GM18502 (cell line): Measurements from ENCODE around the gene ZDHHC12.

Experiments
- ATAC-seq: cut with Tn5 transposase; IDR thresholded peaks from one replicate; pipeline ENCODE4 v1.9.1; 2021; ENCODE audit warnings: mild to moderate bottlenecking; ENCODE audit not compliant: unreplicated experiment, poor library complexity

Gene ZDHHC12, protein sequence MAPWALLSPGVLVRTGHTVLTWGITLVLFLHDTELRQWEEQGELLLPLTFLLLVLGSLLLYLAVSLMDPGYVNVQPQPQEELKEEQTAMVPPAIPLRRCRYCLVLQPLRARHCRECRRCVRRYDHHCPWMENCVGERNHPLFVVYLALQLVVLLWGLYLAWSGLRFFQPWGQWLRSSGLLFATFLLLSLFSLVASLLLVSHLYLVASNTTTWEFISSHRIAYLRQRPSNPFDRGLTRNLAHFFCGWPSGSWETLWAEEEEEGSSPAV

DNA sequence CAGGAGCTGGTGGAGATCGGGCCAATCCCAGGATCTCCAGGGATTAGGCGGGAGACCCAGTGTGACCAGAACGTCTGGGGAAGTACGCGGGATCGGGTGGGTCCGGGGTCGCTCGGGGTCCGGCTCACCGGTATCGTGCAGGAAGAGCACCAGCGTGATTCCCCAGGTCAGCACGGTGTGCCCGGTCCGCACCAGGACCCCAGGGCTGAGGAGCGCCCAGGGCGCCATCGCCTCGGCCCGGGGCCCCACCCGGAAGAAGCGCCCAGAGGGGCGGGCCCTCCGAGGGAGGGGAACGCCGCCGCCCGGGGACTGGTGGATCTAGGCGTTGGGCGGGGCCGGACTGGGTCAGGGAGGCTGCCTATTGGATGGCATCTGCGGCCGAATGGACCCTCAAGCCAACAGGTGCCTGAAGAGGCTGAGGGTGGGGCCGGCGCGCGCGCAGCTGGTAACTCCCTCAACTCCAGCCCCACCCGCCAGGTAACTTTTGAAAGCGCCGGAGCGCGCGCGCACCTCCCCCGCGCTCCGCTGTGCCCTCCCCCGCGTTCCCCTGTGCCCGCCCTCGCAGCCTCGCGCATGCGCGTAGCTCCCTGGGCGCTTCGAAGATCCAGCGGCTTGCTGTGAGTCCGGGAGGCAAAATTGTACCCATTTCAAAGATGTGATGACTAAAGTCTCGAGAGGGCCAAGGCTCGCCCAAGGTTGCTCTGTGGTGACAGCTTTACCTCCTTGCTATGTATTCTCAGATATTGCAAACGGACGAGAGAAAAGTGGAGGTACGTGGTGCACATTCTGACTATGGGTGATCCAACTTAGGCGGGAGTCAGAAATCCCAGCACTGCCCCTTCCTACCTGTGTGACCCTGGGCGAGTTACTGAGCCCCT, at the start of gene ZDHHC12:
Gene ZDHHC12 (minus strand): TSS at position 262 of the 878 bp plus-strand sequence. CDS start 34 bp downstream, at position 228.
- peak; percentile 95 for ATAC-seq

DNA sequence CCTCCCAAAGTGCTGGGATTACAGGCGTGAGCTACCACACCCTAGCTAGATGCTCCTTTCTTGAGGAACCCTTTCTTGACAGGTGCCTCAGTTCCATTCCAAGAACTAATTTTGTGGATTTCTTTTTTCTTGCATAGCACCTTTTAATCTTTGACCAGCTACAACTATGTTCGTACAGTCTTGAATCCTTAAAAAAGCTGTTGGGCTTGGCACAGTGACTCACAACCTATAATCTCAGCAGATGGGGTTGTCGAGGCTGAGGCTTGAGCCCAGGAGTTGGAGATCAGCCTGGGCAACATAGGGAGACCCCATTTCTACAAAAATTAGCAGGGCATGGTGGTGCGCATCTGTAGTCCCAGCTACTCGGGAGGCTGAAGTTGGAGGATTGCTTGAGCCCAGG, 49.1 kb upstream of the ZDHHC12 start:
- no peak for ATAC-seq

DNA sequence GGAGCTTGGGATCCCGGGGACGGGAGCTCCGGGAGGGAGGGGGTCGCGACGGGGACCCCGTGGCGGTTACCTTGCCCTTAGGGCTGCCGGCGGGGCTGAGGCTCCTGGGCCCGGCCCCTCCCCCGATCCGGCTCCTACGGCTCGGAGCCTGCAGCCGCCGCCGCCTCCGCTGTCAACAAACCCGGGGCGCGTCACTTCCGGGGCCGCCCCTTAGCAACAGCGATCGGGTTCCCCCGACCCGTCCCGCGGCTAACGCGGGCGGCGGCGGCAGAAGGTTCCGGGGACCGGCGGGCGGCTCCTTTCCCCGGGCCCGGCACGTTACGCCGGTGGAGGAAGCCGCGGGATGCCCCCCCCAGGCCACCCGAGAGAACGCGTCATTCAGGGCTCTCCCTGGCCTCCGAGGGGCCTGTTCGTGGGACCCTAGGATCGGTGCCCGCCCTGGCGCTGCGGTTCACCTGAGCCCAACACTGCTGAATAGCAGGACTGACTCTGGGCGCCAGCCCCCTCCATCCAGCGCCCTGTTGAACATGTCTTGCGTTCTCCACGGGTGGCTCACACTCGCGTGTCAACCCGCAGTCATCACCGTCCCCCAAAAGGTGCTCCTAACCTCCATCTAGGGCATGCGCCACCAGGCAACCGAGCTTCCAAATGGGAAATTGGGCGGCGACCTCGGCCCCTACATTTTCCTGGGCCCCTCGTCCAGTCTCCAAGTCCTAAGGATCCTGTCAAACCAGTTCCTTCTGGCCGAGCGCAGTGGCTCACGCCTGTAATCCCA, 48.0 kb upstream of the ZDHHC12 start, which contains the start of gene ZER1:
Gene ZER1 (minus strand): TSS at position 183 of the 775 bp plus-strand sequence. CDS start 16,362 bp downstream, outside the sequence.
- peak; percentile 89 for ATAC-seq

DNA sequence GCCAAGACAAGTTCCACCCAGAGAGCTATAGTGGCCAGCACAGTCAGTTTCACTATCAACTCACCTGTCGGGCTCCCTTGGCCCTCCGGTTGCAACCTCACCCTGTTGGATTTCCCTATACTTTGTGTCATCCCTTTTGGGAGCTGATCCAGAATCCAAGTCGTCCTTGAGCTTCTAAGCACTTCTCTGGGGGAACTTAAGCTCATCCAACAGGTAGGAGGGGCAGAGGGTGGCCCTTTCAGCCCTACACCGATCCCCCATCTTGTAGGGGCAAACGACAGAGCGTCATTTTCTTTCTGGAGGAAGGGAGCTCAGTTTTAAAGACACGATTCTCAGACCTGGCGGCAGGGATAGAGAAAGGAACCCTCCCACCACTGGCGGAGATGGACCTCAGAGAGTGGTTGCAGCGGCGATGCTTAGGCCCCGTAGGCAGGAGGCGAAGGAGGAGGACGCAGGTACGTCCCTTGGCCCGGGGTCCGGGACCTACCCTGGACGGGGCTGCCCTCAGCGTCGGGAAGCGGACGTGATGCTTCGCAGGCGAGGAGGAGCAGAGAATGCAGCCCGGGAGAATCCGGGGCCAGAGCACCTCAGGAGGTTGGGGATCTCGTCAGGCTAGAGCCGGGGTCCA, 47.3 kb upstream of the ZDHHC12 start:
- ATAC-seq, result peak; percentile 35

DNA sequence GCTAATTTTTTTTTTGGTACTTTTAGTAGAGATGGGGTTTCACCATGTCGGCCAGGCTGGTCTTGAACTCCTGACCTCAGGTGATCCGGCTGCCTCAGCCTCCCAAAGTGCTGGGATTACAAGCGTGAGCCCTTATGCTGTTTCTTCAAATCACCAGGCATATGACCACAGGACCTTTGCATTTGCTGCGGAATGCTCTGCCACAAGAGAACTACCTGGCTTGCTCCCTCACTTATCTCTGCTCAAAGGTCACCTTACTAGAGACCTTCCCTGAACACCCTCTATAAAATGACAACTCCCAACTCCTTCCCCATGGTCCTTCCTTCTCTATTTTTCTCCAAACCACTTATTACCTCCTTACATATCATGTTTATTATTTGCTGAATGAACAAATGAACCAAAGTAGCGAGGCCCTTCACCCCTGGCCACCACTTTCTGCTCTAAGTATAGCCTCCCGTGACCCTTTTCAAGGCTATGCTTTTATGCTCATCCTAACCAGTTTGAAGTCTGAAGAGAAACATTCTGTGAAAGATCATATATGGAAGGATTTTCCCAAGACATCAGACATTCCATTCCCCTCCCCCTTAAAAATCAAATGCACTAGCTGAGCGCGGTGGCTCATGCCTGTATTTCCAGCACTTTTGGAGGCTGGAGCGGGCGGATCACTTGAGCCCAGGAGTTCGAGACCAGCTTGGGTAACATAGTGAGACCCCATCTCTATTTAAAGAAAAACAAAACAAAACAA, 46.5 kb upstream of the ZDHHC12 start:
- ATAC-seq, result no peak

DNA sequence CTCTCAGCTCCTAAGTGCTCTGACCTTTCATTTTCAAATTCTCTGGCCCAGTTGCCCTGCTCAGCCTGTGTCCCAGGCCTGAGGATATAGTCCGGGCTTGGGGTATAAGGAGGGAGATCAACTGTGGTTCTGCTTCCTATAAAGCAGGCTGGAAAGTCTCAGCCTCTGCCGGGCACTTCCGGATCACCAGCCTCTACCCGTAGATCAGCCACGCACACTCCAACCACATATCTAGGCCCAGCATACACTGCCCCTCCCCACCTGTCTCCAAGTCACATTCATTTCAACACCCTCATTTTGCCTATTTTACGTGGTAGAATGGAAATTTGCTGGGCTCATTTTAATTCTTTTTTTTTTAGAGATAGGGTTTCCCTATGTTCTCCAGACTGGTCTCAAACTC, 44.7 kb upstream of the ZDHHC12 start:
- ATAC-seq, result no peak

DNA sequence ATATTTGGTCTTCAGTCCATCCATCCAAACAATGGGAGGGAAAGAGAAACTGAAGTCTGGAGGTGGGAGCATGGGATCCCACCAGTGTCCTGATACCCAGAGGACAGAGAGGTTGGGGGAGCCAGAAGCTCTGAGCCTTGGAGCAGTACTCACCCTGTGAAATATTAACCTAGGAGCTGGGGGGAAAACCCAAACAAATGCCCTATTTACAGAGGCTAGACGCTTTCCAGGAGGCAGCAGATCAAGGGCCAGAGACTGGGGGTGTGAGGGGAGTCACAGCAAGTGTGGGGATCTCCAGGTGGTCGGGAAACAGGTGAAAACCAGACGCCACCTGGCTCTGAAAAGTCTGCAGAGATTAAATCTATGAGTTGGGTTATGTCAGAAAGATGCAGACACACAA, 41.6 kb upstream of the ZDHHC12 start:
- ATAC-seq, result no peak

DNA sequence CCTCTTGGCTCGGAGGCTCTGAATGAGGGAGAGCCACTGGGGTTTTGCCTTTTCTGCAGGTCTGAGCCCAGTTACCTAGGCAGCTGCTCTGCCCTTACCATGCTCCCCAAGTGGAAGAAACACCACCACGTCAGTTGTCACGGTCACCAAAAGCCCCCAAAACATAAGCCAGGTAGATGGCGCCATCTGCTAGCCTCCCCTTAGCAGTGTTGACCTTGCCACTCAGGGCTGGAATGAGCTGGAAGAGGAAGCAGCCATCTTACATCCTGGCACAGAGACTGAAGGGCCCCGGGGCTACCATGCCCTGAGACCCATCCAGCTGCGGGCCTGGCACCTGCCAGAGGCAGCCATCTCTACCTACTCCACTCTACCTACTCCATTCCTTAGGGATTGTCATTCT, 40.4 kb upstream of the ZDHHC12 start:
- no peak for ATAC-seq

DNA sequence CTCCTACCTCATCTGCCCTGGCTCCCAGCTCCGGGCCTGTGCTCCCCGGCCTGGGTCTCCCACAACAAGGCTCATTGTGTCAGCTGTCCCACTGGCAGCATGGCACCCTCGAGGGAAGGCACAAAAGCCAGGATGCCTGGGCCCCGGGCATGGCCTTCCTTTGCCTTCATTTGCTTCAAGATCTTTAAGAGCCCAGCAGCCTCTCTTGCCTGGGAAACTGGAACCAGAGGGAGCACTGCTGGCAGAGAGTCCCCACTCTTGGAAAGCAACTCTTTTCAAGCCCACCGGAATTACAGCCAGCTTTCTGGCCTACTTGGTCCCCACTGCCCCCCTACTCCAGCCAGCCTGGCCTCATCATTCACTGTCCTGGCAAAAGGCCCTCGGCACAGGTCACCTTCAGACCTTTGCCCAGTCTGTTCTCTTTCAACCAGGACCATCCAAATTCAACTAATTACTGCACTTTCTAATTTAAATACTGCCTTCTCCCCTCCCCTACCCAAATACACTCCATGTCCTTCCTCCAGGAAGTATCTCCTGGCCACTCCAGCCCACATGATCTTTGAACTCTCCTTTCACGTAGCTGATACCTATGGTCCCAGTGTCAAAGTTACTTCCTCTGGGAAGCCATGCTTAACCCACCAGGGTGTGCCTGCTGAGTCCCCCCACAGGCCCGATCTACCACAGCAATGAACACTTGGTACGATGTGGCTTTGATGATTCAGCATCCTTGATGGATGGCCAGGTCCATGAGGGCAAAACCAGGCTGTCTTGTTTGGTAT, 38.9 kb upstream of the ZDHHC12 start:
- ATAC-seq, result no peak

DNA sequence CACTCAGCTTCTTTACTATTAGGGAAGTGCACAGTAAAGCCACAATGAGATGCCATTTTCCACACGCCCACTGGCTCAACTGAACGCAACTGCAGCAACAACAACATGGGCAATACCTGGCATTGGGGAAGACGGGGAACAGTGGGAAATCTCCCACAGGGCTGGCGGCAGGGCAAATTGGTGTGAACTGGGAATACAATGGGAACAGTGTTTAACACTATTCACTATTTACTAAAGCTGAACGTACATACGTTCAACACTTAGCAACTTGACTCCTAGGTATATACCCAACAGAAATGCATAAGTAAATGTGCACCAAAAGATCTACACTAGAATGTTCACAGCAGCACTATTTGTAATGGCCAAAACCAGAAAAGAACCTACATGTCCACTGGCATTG, 33.7 kb upstream of the ZDHHC12 start:
- no peak for ATAC-seq

DNA sequence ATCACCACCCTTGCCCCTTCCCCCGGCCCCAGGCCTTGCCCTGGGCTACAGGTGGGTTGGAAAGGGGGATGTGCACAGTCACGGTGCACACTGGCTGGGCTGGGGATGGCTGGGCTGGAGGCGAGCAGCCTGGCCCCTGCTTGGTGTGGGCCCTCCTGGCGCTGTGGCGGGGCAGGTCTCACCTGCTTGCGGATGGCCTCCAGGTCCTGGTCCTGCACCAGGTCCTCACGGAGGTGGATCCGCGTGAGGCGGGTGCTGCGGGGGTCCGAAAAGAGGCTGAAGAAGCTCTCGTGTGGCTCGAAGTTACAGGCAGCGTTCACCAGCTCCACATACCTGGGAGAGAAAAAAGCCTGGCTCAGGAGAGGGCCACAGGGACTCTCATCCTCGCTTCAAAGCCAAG, 29.7 kb upstream of the ZDHHC12 start:
- ATAC-seq, result no peak

DNA sequence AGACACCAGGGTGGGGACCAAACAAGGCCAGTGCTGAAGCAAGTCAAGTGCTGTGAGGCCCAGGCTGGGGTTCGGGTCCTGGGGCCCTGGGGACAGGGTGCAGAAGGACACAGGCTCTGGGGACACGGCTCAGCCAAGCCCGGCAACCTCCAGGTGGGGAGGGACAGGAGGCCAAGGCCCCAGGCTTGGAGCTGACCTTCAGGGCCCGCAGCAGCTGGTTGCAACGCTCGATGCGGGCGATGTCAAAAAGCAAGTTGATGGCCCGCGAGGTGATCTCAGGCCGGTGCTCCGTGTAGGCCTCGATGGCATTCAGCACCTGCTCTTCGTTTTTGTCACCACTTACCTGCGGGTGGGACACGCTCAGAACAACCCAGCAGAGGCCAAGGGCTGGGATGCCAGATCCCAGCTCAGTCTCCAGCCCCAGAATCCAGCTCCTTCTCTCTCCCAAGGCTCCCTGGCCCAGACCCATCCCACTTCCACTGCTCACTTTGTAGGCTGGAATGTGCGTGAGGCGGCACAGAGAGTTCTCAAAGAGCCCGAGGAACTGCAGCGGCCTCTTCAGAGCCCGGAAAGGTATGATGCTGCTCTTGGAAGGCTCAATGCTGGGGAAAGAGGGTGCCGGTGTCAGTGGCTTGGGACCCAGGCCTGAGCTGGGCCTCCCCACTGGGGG, 27.1 kb upstream of the ZDHHC12 start:
- ATAC-seq, result no peak

DNA sequence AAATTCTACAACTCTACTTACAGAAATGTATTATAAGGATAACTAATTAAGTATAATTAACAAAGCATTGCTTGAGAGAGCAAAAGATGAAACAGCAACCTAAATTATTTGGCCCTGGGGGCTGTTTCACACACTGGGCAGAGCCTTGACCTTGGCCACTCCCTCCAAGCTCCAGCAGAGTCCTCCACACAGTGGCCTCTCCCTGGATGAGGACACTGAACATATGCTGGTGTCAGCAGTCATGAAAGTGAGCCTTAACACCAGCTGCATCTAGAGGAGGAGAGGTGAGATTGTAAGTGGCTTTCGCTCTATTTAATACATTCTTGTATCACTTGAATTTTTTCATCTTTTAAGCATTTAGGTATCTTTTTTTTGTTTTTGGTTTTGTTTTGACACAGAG, 23.3 kb upstream of the ZDHHC12 start:
- ATAC-seq, result no peak

DNA sequence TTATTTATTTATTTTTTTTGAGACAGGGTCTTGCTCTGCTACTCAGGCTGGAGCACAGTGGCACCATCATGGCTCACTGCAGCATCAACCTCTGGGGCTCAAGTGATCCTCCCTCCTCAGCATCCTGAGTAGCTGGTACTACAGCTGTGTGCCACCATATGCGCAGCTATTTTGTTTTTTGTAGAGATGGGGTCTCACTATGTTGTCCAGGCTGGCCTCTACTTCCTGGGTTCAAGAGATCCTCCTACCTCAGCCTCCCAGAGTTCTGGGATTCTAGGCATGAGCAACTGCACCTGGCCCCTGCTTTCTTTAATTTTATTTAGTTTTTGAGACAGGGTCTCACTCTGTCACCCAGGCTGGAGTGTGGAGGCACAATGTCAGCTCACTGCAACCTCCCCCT, 19.5 kb upstream of the ZDHHC12 start:
- ATAC-seq, result no peak

DNA sequence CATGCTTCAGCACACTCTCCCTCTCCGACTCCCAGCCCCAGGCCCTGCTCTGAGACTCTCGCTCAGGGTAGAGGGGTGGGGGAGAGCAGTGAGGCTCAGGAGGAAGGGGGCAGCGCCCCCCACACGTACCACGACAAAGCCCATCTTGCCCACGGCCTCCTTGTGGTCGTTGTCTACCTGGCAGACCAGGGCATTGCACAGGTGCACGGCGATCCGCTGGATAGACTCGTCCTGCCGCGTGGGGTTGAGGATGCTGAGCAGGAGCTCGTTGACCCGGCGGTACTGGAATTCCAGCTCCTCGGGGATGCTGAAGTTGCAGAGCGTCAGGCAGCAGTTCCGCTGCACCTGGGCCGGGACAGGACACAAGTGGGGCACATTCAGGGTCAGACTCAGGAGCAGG, 18.5 kb upstream of the ZDHHC12 start:
- no peak for ATAC-seq

DNA sequence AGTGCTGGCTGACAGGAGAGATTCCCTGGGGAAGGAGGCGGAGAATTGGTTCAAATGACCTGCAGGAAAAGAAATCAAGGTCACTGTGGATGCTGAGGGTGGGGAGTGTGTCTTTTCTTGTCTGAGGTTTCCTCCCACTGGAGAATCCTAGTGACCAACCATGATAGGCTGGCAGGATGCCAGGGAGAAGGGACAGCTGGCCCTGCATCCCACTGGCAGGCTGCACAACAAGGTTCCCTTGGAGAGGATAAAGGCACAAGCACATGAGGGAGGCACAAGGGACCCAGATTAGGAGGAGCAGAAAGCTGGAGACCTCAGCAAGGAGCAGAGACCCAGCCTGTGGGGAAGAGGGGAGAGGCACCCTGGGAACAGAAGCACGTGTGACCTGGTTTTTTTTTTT, 11.4 kb upstream of the ZDHHC12 start:
- no peak for ATAC-seq

DNA sequence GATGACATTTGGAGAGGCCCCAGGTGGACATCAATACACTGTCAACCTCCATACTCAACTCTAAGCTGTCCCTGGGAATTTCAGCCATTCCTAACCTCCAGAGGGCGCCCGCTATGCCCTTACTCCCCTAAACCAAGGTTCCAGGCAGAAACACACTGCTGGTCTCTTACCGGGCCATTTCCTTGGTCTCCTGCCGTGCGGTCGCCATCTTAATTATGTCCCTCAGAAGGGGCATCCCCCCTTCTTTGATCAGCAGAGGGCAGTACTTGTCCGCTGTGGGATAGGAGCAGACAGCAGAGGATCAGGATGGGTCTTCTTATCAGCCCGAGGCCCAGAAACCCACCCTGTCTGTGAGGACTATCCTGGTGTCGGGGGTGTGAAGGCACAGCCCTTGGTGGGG, 9.3 kb upstream of the ZDHHC12 start:
- no peak for ATAC-seq

DNA sequence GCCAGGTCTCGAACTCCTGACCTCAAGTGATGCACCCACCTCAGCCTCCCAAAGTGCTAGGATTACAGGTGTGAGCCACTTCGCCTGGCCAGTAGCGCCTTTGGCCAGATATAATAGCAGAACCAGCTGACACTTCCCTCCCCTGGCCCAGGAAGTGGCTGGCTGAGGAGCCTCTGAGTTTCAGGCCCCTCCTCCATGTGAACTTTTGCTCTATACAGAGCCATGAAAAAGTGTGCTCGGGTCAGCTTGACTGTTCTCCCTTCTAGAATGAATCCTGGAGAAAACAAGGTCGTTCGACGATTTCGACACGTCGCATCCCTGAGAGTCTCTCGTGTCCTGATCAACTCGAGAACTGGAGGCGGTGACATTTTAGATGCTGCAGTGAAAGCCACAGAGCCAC, 8.6 kb upstream of the ZDHHC12 start:
- no peak for ATAC-seq
